OCI-LY3 (cell line): ENCODE results near the gene ZBTB7C.

Source experiments
- EZH2phosphoT487 ChIP-seq: fragments of 200-600 bp; shearing (Covaris generic); IDR thresholded peaks from 2 replicates; pipeline ENCODE4 v1.6.1; 2018; ENCODE audit warnings: antibody characterized with exemption, mixed run types, low read depth
- TF ChIP-seq, protein P1 (sequence below): fragments of 200-600, 300-600 bp; sonication (generic); IDR thresholded peaks from 2 replicates; pipeline ENCODE4 v1.5.1; 2014; ENCODE audit warnings: antibody characterized with exemption, low read length, low read depth

- TF ChIP-seq, protein P1, sequence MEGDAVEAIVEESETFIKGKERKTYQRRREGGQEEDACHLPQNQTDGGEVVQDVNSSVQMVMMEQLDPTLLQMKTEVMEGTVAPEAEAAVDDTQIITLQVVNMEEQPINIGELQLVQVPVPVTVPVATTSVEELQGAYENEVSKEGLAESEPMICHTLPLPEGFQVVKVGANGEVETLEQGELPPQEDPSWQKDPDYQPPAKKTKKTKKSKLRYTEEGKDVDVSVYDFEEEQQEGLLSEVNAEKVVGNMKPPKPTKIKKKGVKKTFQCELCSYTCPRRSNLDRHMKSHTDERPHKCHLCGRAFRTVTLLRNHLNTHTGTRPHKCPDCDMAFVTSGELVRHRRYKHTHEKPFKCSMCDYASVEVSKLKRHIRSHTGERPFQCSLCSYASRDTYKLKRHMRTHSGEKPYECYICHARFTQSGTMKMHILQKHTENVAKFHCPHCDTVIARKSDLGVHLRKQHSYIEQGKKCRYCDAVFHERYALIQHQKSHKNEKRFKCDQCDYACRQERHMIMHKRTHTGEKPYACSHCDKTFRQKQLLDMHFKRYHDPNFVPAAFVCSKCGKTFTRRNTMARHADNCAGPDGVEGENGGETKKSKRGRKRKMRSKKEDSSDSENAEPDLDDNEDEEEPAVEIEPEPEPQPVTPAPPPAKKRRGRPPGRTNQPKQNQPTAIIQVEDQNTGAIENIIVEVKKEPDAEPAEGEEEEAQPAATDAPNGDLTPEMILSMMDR = no peak
- TF ChIP-seq EZH2phosphoT487 = no peak
These were observed 193.1 kb downstream of the ZBTB7C start for GRCh38 chr18:48215876-48216638.
